Stimulated activated CD8-positive, alpha-beta memory T cell treated with anti-CD3 and anti-CD28 coated beads, Interleukin-2, amount 100 ng/mL, for 1 hour (primary cell): Measurements from ENCODE around the gene INPP5A.
"Not testable (repeated sequence)": the region's sequence is repeated elsewhere in the genome, so short reads cannot be mapped to it uniquely, and the experiment has no call there.

ENCODE experiments used
- DNase-seq, 2 donors: peaks; one replicate each; pipeline ENCODE4 v3.0.0-alpha.2; 2020; ENCODE audit warnings: low read depth in 2 of 2

The INPP5A gene

GRCh38 chr10:132784866-132785722 is 247.5 kb downstream of the INPP5A start:
- DNase-seq: no peak

DNA sequence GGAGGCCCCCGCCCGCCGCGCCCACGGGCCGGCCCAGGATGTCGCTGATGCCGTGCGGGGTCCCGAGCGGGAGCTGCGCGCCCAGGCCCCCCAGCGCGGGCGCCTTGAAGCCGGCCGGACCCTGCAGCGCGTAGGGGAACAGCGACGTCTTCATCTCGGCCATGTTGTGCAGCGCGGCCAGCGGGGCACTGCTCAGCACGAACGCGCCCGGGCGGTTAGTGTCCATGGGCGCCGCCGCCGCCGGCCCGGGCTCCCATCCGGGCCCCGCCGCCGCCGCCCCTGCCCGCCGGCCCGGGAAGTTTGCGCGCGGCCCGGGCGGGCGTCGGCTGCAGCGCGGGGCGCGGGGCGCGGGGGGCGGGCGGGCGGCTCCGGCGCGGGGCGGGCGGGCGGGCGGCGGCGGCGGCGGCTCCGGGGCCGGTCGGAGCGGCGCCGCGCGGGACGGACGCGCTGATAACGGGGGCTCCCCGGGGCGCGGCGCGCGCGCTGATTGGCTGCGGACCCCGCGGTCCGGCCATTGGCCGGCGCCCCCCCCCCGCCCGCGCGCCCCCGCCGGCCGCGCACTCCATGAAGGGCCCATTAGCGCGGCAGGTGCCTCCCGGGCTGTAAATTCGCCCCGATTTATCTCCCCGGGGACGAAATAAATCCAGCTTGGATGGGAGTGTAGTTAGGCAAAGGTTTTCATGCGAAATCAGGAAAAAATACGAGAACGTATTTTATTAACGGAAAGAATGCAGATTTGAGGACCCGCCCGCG is 248.3 kb downstream of the INPP5A start, which contains the start of gene NKX6-2:
TSS of gene NKX6-2 (minus strand) at position 425 of the 753 bp plus-strand sequence. CDS start at position 226, 199 bp downstream.
- no peak for DNase-seq

DNA sequence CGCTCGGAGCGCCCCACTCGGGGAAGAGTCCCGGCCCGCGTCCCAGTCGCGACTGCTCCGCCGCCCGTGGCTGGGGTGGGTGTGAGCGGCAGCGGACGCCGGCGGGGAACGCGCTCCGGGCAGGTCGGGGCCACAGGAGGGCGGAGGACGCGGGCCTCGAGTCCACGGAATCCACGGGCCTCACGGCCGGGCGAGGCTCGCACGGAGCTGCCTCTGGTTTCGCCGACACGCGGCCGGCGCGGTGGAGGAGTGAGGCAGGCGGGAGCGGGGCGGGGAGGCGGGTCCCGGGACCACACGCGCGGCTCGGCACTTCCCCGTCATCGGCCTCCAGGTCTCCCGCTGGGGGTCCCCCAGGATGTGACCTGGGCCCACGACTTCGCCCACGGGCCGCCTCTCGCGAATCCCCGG is 248.9 kb downstream of the INPP5A start:
- no peak for DNase-seq

GRCh38 chr10:132786884-132787494 is 249.4 kb downstream of the INPP5A start:
- no peak for DNase-seq

DNA sequence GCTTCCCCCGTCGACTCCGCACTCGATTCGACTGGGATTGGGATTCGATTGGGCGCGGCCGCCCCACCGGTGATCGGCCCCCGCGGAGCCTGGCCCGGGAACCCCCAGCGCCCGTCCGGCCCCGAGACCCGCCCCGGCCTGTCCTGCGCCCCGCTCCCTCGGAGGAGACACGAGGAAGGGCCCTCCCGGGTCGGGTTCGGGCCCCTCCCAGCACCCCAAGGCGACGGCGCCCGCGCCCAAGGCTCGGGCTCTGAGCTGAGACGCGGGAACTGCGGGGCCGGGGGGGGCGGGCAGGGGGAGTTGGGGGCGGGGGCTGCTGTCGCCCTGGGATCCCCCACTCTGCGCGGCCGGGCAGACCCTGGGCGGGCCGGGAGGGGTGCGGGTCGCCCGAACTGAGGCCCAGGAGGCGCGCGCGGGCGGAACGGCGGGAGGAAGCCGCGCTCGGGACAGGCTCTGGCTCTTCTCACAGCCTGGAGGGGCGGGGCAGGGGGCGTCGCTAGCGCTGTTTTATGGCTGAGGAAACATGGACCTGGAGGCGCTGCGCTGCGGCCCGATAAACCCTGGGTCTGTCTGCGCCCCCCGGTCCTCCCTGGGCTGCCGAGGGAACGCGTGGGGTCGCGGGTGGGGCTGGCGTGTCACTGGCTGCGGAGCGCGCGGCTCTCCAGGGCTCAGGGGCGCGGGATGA is 250.1 kb downstream of the INPP5A start:
- DNase-seq: no peak

DNA sequence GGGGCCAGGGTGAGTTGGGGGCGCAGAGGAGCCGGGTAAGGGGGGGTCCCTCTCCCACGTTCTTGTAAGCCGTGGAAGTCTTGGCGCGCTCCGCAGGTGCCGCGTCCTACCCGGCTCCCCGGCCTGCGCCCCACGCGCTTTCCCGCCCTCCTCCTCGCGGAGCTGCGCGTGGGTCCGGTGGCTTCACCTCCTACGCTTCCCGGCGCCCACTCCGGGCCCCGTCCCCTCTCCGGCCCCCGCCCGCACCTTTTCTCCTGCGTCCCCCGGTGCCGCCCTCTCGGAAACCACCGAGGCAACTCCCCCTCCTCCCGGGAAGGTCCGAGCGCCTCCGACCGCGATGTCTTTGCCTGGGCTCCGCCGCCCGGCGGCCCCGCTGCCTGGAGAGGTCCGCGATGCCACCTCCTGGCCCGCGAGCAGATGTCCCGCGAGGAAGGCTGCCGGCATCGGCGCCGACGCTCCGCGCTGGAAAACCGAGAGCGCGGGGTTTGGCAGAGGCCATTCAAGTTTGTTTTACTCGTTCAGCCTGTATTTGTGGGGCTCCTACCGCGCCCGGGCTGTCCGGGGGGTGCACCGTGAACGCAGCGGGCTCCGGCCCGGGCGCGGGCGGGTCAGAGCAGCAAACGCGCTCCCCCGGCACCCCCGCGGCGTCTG is 250.7 kb downstream of the INPP5A start:
- DNase-seq: no peak

- DNase-seq: no peak
Observed at GRCh38 chr10:132788831-132789219, 251.2 kb downstream of the INPP5A start.

- no peak for DNase-seq
Observed at GRCh38 chr10:132789659-132790148, 252.1 kb downstream of the INPP5A start.

GRCh38 chr10:132790470-132790869 is 252.9 kb downstream of the INPP5A start:
- no peak for DNase-seq

DNA sequence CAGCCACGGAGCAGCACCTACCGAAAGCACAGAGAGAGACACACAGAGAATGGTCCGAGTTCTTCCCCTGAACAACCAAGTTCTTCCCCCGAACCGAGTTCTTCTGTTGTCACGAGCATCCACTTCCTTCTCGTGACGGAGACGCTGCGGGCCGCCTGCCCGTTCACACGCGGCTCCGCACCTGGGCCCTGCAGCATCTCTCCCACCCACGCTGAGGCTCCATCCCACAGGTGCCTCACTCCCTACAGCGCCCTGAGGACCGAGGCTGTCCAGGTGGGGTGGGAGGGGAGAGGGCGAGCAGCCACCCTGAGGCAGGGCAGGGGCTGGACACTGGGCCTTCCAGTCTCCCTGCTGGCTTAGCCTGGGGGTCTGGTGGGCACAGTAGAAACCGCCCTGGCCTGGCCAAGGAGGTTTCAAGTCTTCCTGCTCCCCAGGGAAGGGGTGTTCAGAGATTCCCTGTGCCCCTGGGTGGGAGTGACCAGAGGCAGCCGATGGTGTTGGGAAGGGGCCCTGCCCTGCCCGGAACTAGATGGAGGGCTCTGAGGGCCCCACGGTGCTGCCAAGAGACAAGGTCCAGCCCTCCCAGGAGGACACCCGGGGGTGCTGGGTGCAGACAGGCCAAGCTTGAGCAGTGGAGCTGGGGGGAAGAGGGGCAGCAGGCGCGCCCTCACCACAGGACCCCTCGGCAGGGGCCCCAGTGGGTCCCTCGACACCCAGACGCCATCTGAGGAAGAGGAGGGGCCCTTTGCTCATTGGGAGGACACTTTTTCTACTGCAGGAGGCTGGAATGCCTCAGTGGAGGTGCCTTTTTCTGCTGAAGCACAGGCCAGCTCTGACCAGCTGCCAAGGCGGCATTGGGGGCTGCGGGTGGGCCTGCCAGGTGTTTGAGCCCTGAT is 253.6 kb downstream of the INPP5A start:
- DNase-seq: no peak

DNA sequence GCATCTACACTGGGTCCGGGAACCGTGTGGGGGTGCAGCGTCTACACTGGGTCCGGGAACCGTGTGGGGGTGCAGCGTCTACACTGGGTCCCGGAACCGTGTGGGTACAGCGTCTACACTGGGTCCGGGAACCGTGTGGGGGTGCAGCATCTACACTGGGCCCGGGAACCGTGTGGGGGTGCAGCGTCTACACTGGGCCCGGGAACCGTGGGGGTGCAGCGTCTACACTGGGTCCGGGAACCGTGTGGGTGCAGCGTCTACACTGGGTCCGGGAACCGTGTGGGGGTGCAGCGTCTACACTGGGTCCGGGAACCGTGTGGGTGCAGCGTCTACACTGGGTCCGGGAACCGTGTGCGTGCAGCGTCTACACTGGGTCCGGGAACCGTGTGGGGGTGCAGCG is 254.5 kb downstream of the INPP5A start:
- not testable (repeated sequence) for DNase-seq

GRCh38 chr10:132792796-132793195 is 255.2 kb downstream of the INPP5A start:
- no peak for DNase-seq

GRCh38 chr10:132793213-132793612 is 255.6 kb downstream of the INPP5A start:
- no peak for DNase-seq

- no peak for DNase-seq
Observed at GRCh38 chr10:132793871-132794849, 256.6 kb downstream of the INPP5A start.

GRCh38 chr10:132796846-132797245 is 259.3 kb downstream of the INPP5A start:
- DNase-seq: no peak

- DNase-seq: not testable (repeated sequence)
Observed at GRCh38 chr10:132797986-132798385, 260.4 kb downstream of the INPP5A start.

GRCh38 chr10:132798403-132798802 is 260.8 kb downstream of the INPP5A start:
- no peak for DNase-seq

- DNase-seq: no peak
Observed at GRCh38 chr10:132798876-132799275, 261.3 kb downstream of the INPP5A start.

DNA sequence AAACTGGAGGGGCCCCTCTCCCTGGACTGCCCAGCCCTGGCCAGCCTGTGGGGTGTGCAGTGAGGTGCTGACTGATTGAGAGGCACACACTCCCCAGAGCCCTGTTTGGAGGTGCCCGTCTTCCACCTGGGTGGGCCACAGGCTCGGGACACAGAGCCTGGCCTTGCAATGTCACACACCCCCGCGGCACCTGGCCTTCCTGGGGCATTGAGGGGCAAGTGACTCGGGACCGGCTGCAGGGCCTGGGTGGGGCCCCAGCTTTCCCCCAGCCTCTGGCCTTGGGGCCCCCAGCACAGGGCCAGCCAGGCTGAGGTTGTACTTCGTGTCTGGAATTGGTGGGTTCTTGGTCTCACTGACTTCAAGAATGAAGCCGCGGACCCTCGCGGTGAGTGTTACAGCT is 262.3 kb downstream of the INPP5A start:
- no peak for DNase-seq
